ENCODE measurements around the gene LRP1B. TPM values are rescaled to one million over a fixed set of nuclear protein-coding genes. Genes with fewer than 3 reads are reported as not detected.
"Not testable (repeated sequence)": the region's sequence is repeated elsewhere in the genome, so short reads cannot be mapped to it uniquely, and the experiment has no call there.

LRP1B gene
- polyA plus RNA-seq, 1 donor, result 1.1 TPM

DNA sequence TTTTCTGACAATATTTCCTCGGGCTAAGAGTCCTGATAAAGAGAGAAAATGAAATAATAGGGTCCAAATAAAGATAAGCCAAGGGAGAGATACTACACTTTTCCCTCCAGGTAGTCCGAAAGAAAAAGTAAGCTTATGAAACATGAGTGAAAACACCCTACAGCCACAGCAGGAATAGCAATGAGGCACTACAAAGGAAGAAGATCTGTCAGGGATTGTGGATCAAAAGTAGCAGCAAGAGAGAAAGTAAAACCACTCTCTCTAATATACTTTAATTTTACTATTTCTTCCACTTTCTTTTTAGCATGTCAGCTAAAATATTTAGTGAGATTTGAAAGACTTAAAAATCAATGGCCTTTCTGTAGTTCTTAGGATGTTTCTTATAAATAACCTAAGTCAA, 1601.8 kb downstream of the LRP1B start:
- no peak for DNase-seq

DNA sequence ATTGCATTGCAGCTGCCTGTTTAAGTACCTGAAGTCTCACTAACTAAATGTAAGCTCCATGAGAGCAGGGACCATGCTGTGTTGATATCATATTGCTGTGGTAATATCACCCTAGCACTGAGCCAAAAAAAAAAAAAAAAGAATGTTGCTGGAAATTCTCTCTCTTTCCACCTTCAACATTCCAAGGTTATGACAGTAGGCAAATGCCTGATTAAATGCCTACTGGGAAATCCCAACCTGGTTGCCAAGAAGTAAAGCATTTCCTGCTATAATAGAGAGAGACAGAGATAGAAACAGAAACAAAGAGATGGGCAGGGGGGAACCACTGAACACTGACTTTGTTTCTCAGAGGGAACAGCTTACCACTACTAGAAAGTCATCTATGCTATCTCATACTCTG, 1604.2 kb downstream of the LRP1B start:
- no peak for DNase-seq

DNA sequence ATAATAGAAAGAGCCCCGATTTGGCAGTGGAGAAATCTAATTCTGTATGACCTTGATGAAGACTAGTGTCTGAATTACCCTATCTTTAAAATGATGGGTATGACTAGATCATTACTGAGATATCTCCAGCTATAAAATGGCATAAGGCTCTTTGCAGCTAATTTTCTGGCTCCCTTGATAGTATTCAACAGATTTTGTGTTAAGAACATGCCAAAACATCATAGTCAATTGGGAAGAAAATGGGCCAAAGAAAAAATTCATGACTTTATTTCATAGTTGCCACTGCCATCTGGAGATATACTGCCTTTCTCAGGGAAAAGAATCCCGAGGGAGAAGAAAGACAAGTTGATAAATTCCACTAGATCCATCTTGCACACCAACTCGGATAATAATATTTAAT, 1618.7 kb downstream of the LRP1B start:
- DNase-seq, result no peak

DNA sequence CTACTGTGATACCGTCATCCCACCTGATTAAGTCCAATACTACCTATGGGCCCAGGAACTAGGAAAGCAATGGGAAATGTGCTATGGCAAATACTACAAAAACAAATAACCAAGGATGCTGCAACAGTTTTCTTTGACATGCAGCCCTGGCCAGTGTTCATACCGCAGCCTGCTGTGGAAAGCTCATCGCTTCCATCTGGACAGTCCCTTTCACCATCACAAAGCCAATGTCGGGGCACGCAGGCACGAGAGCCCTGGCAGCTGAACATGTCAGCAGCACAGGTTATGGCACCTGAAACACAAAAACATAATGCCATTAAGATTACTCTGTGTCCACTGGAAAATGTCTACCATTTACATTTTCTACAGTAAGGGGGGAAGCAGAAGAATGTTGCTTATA, 1621.1 kb downstream of the LRP1B start:
- no peak for DNase-seq

DNA sequence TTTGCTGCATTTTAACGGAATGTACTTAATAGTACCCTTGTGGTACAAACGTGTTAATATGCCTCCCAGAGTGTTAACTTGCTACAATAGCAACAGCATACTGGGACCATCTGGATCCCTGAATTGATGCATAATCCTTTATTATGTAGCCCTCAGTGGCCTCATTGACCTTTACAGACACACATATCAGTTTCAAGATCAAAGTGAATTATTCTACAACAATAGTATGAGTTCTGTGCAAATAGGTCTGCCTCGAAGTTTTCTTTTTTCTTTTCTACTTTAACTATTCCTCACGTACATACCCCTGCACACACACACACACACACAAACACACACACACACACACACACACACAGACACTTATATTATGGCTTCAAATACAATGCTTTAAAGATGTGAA, 1622.1 kb downstream of the LRP1B start:
- DNase-seq, result no peak

DNA sequence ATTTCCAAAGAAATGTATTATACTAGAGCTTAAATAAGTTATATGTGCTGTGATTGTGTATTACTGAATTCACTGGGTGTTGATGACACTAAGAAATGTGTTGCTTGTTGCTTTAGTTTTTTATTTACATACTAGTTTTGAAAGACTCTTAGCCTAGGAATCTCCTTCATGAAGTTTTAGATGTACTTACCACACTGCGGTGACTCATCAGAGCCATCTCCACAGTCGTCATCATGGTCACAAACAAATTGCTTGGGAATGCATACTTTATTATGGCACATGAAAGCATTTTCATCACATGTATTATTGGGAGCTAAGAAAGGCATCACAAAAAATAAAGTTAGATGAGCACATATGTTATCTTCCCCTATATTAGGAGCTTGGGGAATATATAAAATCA, 1624.2 kb downstream of the LRP1B start:
- no peak for DNase-seq

DNA sequence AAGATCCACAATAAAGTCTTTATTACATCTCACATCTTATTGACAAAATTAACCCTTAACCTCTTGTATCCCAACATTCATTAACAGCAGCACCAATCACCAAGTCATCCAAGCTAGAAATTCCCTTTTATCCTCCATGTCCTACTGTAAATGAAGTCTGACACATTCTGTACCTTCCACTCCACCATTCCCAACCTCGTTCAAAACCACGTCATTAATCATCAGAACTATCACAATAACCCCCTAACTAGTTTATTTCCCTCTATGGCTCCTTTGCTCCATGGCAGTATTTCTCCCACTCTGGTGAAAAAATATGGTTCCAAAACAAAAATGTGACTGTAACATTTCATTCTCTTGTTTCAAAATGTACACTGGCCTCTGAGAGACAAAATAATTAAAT, 1626.2 kb downstream of the LRP1B start:
- no peak for DNase-seq

DNA sequence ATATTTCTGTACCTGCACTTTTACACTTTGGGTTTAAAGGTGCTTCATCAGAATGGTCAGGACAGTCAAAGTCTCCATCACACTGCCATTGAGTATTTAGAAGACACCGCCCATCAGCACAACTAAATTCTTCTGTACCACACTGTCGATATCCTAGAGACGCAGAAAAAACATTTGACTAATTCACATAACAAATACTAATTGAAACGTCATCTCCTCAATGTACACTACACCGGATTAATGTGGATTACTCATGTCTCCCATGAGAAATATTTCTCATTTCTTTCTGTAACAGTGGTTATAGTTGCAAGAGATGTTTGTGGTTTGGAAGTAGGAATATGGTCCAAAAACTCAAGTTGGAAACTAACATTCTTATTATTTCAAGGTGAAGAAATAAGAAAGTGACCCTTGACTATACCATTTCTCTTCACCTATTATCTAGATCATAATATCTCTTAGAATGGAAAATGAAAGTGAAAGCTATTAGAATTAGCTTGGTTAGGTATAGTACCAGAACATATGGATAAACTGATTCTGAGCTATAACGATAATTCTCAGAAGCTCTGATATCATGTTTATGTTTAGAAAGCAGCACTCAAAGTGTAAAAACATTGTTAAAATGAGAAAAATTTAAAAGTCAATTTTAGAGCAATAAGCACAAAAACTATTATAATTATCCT, 1627.7 kb downstream of the LRP1B start:
- DNase-seq, result no peak

DNA sequence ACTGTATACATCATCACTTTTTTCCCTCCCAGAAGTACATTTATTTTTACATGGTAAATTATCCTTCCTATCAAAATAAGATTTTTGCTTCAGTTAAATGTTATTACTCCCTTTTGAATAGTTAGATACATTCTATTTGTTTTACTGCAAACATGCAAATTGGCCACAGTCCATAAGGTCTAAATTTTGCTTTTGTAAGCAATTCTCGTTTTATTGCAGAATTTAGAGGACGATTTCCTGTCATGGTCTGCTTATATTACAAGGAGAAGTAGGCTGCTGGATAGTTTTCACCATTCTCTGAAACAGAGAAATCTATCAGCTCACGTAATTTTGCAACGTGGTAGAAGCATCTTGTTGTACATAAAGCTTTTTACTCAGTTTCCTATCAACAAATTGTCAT, 1632.5 kb downstream of the LRP1B start:
- DNase-seq, result no peak

DNA sequence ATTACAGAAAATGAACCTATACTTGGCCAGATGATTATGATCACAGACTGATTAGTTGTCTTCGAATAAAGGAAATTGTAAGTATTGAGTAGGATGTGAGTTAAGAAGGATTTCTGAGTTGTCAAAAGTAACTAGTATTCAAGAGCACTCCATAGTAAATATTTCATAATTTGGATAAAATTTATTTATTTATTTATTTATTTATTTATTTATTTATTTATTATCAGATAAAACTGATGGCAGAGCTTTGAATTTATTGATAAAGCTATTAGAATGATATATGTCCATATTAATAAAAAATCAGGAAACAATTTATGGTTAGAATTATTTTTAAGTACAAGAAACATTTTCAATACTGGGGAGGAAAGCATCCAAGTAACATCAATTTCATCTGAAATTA, 1634.1 kb downstream of the LRP1B start:
- DNase-seq, result no peak

DNA sequence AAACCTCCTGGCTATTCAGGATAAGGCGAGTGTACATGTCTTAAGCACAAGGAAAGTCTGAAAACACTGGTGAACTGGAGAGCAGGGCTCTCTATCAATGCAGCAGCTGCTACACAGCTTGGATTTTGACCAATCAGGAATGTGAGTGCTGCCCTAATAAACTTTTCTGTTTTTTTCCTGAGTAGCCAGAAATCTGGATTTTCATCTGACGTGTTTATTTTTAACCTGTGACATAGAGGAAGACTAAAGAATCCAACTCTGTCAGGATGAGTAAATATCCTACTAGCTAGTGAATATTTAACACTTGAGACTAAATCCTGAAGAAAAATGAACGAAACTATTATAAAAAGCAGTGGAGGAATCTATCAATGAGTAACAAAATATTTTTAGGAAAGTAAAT, 1638.9 kb downstream of the LRP1B start:
- peak; percentile 11 for DNase-seq

DNA sequence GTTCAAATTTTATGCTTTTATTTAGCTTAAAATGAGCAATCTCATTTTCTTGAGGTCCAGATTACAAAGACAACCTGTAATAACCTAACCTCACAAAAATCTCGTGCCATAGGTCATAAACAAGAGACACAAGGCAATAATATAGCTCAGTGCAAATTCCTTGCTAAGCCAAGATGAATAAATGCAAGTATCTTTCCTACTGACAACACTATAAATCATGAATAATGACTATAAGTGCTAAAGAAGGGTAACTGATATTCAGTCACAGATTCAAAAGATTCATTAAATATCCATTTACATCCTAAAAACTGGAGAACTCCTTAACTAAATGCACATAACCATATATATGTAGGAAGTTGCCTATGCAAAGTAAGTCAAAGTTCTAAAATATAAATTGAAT, 1641.6 kb downstream of the LRP1B start:
- DNase-seq, result no peak

DNA sequence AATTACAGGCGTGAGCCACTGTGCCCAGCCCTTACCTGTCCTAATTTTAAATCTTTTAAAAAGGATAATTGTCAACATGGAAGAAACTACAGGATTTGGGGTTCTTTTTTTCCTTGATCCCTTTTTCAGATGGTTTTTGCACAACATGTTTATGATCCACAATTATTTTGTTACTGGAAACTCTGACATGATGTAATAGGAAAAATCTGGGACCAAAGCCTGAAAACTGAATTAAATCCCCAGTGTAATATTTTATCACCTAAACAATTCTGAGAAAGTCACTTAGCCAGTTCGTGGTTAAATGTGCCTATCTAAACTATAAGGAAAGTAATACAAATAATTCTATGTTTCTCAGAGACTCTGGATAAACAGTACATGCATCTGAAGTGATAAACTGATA, 1649.7 kb downstream of the LRP1B start:
- no peak for DNase-seq

DNA sequence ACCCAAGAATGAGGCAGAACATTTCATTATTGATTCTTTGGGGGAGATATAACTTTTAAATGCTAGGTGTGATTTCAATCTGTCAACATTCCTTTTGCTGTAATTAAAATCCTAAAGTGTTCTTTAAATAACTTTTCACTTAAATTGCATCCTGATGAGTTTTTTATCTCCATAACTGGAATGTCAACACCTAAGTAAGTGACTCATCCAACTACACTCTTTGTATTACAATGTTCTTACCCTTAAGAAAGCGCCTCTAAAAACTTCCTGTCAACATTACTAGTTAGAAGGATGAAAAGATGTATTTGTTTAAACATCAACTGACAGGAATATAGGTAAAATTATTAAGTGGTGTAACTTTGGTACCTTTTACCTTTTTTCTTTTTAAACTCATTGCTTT, 1657.0 kb downstream of the LRP1B start:
- no peak for DNase-seq

DNA sequence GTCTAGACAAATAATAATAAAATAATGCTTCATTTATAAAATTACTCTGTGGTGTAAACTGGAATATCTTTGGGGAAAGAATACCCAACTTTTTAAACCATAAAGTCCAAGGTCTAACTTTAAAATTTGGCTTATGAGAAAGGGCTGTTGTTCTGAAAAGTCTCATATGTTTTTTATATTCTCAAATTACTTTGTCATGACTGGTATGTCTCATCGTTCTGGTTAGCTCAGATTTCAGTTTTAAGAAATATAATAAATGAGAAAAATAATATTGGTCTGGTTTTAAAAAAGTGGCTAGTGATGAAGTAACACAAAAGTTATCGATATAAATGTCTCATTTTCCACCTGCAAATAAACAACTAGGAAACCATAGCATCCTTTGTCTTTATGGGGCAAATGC, 1658.1 kb downstream of the LRP1B start:
- DNase-seq, result no peak

DNA sequence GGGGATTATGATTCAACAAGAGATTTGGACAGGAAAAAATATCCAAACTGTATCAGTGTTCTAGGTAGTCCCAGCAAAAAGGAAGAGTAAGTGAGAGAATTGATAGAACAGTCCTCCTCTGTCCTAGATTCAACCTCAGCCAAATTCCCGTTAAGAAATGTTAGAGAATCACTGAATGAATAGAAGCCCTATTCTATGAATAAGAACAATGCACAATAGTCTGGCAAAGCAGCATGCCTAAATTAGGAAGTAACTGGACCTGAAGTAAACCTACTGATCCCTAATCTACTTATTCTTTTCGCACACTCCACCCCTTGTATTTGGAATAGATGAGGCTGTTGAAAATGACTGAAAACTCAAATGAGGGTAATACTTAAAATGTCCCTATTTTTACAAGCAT, 1665.5 kb downstream of the LRP1B start:
- DNase-seq, result no peak

DNA sequence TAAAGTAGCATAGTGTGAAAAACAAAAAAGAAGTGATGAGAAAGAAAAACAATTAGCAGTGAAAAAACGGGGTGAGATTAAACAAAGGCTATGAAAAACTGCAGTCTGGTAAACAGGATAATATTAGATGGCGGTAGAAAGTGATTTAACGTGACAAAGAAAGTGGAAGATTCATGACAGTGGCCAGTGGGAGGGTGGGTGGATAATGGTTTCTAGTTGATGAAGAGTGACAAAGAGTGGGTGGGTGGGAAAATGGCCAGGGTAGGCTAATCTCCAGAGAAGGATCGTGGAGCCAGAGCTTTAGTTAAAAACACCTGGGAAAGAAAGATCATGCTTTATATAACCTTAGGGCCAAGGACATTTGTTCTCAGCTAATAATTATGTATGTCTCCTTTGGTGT, 1667.8 kb downstream of the LRP1B start:
- DNase-seq, result peak; percentile 5

DNA sequence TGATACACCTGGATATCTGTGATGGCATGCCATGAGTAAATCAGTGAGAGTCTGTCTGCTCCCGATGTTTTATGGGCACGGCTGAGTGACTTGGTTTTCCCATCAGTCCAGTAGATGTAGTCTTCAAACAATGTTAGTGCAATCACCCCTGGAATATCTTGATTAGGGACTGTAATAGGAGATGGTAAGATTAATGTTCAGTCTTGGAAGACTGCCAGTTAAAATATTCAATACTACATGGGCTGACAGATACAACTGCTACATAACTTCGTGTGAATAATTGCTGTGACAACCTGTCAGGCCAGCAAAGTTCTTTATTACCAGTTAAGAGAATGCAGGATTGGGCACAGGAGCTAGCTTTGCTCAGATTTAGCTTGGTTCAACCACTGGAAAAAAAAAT, 1673.3 kb downstream of the LRP1B start:
- DNase-seq, result peak; percentile 48

DNA sequence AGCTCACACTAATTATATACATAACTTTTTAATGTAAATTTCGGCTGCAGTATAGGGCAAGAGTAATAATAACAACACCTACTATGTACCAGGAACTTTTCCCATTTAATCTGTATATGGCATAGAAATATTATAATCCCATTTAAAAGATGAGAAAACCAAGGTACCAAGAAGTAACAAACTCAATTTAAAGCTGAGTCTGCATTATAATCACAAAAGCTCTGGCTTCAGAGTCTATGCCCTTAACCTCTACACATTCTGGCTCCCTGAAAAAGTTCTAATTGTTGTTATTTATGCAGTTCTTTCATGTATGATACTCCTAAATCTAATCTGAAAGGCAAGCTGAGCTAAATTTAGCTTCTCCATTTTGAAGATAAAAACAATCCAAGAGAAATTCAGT, 1675.5 kb downstream of the LRP1B start:
- no peak for DNase-seq

DNA sequence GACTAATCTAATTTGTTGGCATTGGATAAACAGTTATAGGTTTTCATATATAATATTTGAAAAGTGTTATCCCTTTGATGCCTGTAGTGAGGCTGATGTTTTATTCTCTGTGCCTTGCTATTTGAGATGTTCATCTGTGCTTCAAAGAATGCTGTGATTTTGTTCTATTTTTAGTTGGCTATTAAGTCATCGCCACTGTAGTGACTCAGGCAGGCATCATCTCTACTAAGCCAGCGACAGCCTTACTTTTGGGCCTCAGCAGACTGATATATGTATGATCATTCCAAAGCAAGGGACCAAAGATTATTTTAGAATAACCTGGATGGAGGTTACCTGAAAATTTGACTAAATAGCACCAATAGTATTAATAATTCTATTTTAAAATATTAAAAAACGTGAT, 1676.1 kb downstream of the LRP1B start:
- DNase-seq, result no peak

DNA sequence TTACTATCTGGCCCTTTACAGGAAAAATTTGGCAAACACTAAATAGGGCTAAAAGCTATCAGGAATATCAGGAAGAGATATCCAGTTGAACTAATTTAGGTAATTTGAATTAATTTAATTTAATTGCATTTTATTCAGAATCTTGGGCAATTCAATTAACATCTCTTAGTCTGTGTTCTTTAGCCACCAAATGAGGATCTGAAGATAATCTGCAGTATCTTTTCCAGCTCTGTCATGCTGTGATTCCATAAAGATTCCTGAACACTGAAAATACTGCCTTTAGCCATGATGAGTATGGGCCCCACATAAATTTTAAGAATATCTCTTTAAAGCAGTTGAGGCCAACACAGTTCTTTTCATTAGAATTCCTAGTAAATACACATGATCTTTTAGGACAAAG, 1679.5 kb downstream of the LRP1B start:
- no peak for DNase-seq

DNA sequence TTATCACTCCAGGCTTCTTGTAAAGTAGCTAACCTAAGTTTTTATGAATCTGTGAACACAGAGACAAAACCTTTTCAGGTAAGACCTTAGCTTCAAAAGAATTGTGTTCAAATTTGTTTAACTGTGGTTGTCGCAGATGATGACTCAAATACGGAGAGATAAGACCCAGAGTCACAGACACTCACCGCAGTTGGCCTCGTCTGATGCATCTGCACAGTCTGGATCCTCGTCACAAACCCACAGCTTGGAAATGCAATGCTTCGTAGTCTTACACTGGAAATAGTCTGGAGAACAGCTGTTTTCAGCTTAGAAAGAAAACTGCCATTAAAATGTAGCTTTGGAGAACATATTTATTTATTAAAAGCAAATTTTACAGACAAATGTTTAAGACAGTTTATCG, 1688.5 kb downstream of the LRP1B start:
- DNase-seq, result no peak

DNA sequence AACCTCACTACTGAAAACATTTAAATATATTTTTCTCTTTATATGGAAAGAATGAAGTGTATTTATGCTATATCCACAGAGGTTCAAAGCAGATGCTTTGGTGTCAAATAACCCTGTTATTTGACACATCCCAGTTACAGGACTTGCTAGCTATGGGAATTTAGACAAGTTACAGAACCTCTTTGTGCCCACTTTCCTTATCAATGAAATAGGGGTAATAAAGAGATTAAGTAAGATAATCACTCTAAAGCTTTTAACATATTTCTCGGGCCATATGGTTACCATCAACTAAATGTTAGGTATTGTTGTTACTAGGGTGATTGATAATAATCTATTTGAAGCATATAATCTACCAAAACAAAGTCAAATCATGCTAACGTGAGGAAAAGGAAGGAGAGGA, 1690.0 kb downstream of the LRP1B start:
- no peak for DNase-seq

DNA sequence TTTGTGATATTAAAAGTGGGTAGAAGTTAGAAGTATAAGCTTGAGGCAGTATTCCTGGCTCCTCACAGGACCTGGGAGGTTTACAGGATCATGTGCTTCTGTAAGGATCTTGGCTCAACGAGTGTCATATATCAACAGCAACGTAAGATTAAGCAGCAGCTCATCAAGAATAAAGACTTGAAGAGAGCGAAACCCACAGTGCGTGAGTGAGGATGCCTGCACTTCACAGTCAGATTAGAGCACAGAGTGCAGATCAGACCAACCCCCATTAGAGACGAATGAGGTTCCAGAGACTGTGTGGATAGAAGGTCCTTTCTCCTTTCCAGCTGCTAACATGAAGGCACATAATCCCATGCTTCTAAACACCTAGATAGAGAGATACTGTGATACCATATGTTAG, 1693.9 kb downstream of the LRP1B start:
- no peak for DNase-seq

DNA sequence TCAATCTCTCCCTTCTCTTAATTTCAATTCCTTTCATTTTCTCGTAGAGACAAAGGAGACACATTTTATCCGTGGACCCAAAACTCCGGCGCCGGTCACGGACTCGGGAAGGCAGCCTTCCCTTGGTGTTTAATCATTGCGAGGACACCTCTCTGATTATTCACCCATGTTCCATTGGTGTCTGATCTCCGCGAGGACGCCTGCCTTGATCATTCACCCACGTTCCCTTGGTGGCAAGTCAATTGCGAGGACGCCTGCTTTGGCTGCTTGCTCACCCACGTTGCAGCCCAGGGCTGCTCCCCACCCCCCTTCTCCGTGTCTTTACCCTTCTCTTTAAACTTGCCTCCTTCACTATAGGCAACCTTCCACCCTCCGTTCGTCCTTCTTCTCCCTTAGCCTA, 1703.8 kb downstream of the LRP1B start:
- not testable (repeated sequence) for DNase-seq
